HG02884 (cell line): ENCODE results near the gene S100A16.

Experiments used
- ATAC-seq: cut with Tn5 transposase; IDR thresholded peaks from one replicate; pipeline ENCODE4 v1.9.1; 2021; ENCODE audit warnings: mild to moderate bottlenecking, moderate library complexity; ENCODE audit not compliant: unreplicated experiment

The S100A16 gene

GRCh38 chr1:153638261-153638660, 25.3 kb upstream of the S100A16 start:
- ATAC-seq = no peak

GRCh38 chr1:153636312-153636711, 23.4 kb upstream of the S100A16 start:
- no peak for ATAC-seq

- ATAC-seq = no peak
Measured at GRCh38 chr1:153635872-153636271, 22.9 kb upstream of the S100A16 start.

- peak; percentile 86 for ATAC-seq
Measured at GRCh38 chr1:153633754-153634665, 21.1 kb upstream of the S100A16 start, which contains the start of gene CHTOP. Gene CHTOP, plus strand, starts transcription at chr1:153634066. Its CDS starts 2,523 bp downstream, at chr1:153636589.

GRCh38 chr1:153633161-153633753, 20.3 kb upstream of the S100A16 start:
- ATAC-seq = no peak

GRCh38 chr1:153631047-153632022, 18.4 kb upstream of the S100A16 start:
- ATAC-seq = no peak

- no peak for ATAC-seq
Measured at GRCh38 chr1:153630384-153630783, 17.4 kb upstream of the S100A16 start.

GRCh38 chr1:153629971-153630370, 17.0 kb upstream of the S100A16 start:
- no peak for ATAC-seq

- ATAC-seq = no peak
Measured at GRCh38 chr1:153629343-153629665, 16.4 kb upstream of the S100A16 start.

GRCh38 chr1:153628638-153629342, 15.9 kb upstream of the S100A16 start:
- no peak for ATAC-seq

- ATAC-seq = no peak
Measured at GRCh38 chr1:153627715-153628626, 15.0 kb upstream of the S100A16 start, which contains the start of gene S100A1. Gene S100A1, plus strand, starts transcription at chr1:153628434. Its CDS starts 2,088 bp downstream, at chr1:153630522.

- ATAC-seq = peak; percentile 63
Measured at GRCh38 chr1:153626904-153627714, 14.2 kb upstream of the S100A16 start, which contains the start of gene S100A13. Gene S100A13, minus strand, starts transcription at chr1:153627505. Its CDS starts 1,033 bp downstream, at chr1:153626472.

- ATAC-seq = no peak
Measured at GRCh38 chr1:153626477-153626903, 13.6 kb upstream of the S100A16 start.

- ATAC-seq = no peak
Measured at GRCh38 chr1:153624965-153625611, 12.2 kb upstream of the S100A16 start.

GRCh38 chr1:153623101-153623500, 10.2 kb upstream of the S100A16 start:
- no peak for ATAC-seq

GRCh38 chr1:153619171-153619570, 6.2 kb upstream of the S100A16 start:
- no peak for ATAC-seq

GRCh38 chr1:153617663-153618062, 4.7 kb upstream of the S100A16 start:
- ATAC-seq = peak; percentile 48

GRCh38 chr1:153616917-153617311, 4.0 kb upstream of the S100A16 start:
- no peak for ATAC-seq
